ENCODE measurements around the gene MARK3. TPM values are rescaled to one million over a fixed set of nuclear protein-coding genes. Genes with fewer than 3 reads are reported as not detected.
A peak's percentile ranks its signal among the peaks of the same experiment; 100 is the strongest.

The MARK3 gene
- total RNA-seq, 1 donor from 2014 or later: 124 TPM

DNA sequence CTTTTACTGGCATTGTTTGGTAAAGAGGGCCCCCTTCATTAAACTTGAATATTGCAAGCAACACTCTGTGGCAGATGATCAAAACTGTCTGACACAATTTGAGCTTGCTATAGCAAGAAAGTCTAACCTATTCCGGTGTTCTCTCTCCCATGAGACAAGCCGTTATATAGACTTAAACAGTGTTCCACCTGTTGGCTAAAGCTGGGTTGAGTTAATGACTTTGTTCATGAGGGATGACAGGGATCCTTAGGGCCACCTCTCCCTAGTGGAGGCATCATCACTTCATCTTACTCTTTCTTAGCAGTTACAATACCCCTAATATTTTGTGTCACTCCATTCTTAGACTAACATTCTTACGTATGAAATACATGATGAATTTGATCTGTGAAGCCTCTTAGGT is 47.4 kb upstream of the MARK3 start:
- Histone ChIP-seq H3K36me3 (ENCODE audit: insufficient read depth, low read length) (peaks cover 73% of the 10 kb centered on the region), H3K27ac (ENCODE audit: low read depth, low read length) (no peak overlapping the region), H4K20me1 (ENCODE audit: insufficient read depth, low read length) (peaks cover 80% of the 10 kb centered on the region), H3K9me3 (ENCODE audit: insufficient read depth, low read depth, low read length) (no peaks in the 10 kb centered on the region), H2AFZ (ENCODE audit: low read depth, low read length) (no peak overlapping the region), H3K9ac (ENCODE audit: low read length) (no peak overlapping the region), H3K4me2 (ENCODE audit: low read length) (no peak overlapping the region), H3K4me3 (ENCODE audit: insufficient read depth, low read depth, low read length) (no peak overlapping the region), H3K4me1 (ENCODE audit: insufficient read depth, low read length) (peaks cover 12% of the 10 kb centered on the region), H3K27me3 (ENCODE audit: insufficient read depth, low read length) (no peaks in the 10 kb centered on the region), H3K79me2 (ENCODE audit: insufficient read depth, low read length) (peaks cover 63% of the 10 kb centered on the region)
- H3K4me1 Mint-ChIP-seq (ENCODE audit: low read depth, unreplicated experiment): peaks cover 14% of the 10 kb centered on the region
- H3K27me3 Mint-ChIP-seq (ENCODE audit: low read depth, unreplicated experiment): no peaks in the 10 kb centered on the region
- peaks cover 36% of the 10 kb centered on the region for H3K36me3 Mint-ChIP-seq (ENCODE audit: low read depth, unreplicated experiment)
- H3K9me3 Mint-ChIP-seq (ENCODE audit: unreplicated experiment): no peaks in the 10 kb centered on the region
- FAIRE-seq: no peak
- no peak overlapping the region for H3K27ac Mint-ChIP-seq (ENCODE audit: unreplicated experiment)
- peak overlapping the region; percentile 93 for H3K4me3 Mint-ChIP-seq (ENCODE audit: unreplicated experiment)
- TF ChIP-seq, protein P1, sequence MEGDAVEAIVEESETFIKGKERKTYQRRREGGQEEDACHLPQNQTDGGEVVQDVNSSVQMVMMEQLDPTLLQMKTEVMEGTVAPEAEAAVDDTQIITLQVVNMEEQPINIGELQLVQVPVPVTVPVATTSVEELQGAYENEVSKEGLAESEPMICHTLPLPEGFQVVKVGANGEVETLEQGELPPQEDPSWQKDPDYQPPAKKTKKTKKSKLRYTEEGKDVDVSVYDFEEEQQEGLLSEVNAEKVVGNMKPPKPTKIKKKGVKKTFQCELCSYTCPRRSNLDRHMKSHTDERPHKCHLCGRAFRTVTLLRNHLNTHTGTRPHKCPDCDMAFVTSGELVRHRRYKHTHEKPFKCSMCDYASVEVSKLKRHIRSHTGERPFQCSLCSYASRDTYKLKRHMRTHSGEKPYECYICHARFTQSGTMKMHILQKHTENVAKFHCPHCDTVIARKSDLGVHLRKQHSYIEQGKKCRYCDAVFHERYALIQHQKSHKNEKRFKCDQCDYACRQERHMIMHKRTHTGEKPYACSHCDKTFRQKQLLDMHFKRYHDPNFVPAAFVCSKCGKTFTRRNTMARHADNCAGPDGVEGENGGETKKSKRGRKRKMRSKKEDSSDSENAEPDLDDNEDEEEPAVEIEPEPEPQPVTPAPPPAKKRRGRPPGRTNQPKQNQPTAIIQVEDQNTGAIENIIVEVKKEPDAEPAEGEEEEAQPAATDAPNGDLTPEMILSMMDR (IDR thresholded peaks at IDR 0.05; ENCODE audit: insufficient read depth, low read depth, low read length): no peak
- TF ChIP-seq EZH2 (IDR thresholded peaks at IDR 0.05; ENCODE audit: insufficient read depth, low read length): no peak
- no peak for DNase-seq (ENCODE audit: low read depth)

DNA sequence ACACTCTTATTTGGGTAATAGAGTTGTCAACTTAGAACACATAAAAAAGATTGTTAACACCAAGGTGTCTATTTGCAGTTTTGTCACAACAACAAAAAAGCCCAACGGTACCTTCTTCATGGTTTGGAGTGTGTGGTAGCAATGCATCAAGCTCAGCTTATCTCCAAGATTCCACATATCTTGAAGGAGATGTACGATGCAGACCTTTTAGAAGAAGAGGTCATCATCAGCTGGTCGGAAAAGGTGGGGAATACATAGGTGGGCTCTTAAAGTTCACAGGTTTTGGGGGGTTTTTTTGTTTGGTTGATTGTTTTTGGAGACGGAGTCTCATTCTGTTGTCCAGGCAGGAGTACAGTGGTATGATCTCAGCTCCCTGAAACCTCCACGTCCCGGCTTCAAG is 45.7 kb upstream of the MARK3 start:
- H3K27ac ChIP-seq (ENCODE audit: low read depth, low read length): no peak overlapping the region
- no peak overlapping the region for H3K9ac ChIP-seq (ENCODE audit: low read length)
- H3K27me3 Mint-ChIP-seq (ENCODE audit: low read depth, unreplicated experiment): no peaks in the 10 kb centered on the region
- peak overlapping the region; percentile 49 for H3K27ac Mint-ChIP-seq (ENCODE audit: unreplicated experiment)
- no peaks in the 10 kb centered on the region for H3K9me3 ChIP-seq (ENCODE audit: insufficient read depth, low read depth, low read length)
- H3K4me3 Mint-ChIP-seq (ENCODE audit: unreplicated experiment): no peak overlapping the region
- DNase-seq (ENCODE audit: low read depth) (no peak), FAIRE-seq (no peak)
- peaks cover 41% of the 10 kb centered on the region for H3K36me3 Mint-ChIP-seq (ENCODE audit: low read depth, unreplicated experiment)
- H3K79me2 ChIP-seq (ENCODE audit: insufficient read depth, low read length): peaks cover 59% of the 10 kb centered on the region
- TF ChIP-seq, protein P1 (IDR thresholded peaks at IDR 0.05; ENCODE audit: insufficient read depth, low read depth, low read length): no peak
- no peak for TF ChIP-seq EZH2 (IDR thresholded peaks at IDR 0.05; ENCODE audit: insufficient read depth, low read length)
- no peaks in the 10 kb centered on the region for H3K27me3 ChIP-seq (ENCODE audit: insufficient read depth, low read length)
- no peaks in the 10 kb centered on the region for H3K9me3 Mint-ChIP-seq (ENCODE audit: unreplicated experiment)
- peaks cover 91% of the 10 kb centered on the region for H3K36me3 ChIP-seq (ENCODE audit: insufficient read depth, low read length)
- H4K20me1 ChIP-seq (ENCODE audit: insufficient read depth, low read length): peaks cover 97% of the 10 kb centered on the region
- H3K4me1 ChIP-seq (ENCODE audit: insufficient read depth, low read length): peaks cover 12% of the 10 kb centered on the region
- H2AFZ ChIP-seq (ENCODE audit: low read depth, low read length): no peak overlapping the region
- peaks cover 18% of the 10 kb centered on the region for H3K4me1 Mint-ChIP-seq (ENCODE audit: low read depth, unreplicated experiment)
- no peak overlapping the region for H3K4me2 ChIP-seq (ENCODE audit: low read length)
- no peak overlapping the region for H3K4me3 ChIP-seq (ENCODE audit: insufficient read depth, low read depth, low read length)

DNA sequence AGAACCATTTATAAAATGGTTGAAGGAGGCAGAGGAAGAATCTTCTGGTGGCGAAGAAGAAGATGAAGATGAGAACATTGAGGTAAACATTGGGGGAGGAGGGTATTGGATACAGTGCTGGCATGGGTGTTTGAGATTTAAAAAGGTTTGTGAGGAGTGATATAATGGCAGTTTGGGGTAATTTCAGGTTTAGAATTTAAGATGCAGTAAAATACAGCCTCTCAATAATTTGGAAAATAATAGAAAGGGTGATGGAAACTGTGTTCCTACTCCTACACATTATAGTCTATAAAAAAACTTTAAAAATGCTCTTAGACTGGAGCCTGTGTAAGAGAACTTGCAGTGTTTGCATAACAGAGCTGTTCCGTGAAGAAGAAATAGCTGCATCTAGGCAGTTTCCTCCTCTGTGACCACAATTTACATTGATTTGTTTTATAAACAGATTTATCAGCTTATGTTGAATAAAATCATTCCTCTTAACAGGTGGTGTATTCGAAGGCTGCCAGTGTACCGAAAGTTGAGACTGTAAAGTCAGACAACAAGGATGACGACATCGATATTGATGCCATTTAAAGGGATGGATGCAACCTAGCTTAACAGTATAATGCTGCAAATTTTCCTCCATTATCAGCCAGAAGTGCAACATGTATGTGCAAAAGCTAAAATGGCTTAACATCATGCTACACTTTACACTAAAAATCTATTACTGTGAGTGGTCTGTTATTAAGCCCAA is 44.6 kb upstream of the MARK3 start:
- Histone ChIP-seq H3K9ac (ENCODE audit: low read length) (no peak overlapping the region), H3K79me2 (ENCODE audit: insufficient read depth, low read length) (peaks cover 48% of the 10 kb centered on the region), H3K9me3 (ENCODE audit: insufficient read depth, low read depth, low read length) (no peaks in the 10 kb centered on the region), H2AFZ (ENCODE audit: low read depth, low read length) (no peak overlapping the region), H3K4me2 (ENCODE audit: low read length) (no peak overlapping the region), H4K20me1 (ENCODE audit: insufficient read depth, low read length) (peaks cover 96% of the 10 kb centered on the region), H3K4me1 (ENCODE audit: insufficient read depth, low read length) (peaks cover 9% of the 10 kb centered on the region), H3K27me3 (ENCODE audit: insufficient read depth, low read length) (no peaks in the 10 kb centered on the region), H3K27ac (ENCODE audit: low read depth, low read length) (no peak overlapping the region), H3K4me3 (ENCODE audit: insufficient read depth, low read depth, low read length) (no peak overlapping the region), H3K36me3 (ENCODE audit: insufficient read depth, low read length) (peaks cover 93% of the 10 kb centered on the region)
- H3K4me3 Mint-ChIP-seq (ENCODE audit: unreplicated experiment): no peak overlapping the region
- FAIRE-seq (no peak), DNase-seq (ENCODE audit: low read depth) (no peak)
- no peaks in the 10 kb centered on the region for H3K27me3 Mint-ChIP-seq (ENCODE audit: low read depth, unreplicated experiment)
- TF ChIP-seq, protein P1 (IDR thresholded peaks at IDR 0.05; ENCODE audit: insufficient read depth, low read depth, low read length): no peak
- no peak for TF ChIP-seq EZH2 (IDR thresholded peaks at IDR 0.05; ENCODE audit: insufficient read depth, low read length)
- H3K9me3 Mint-ChIP-seq (ENCODE audit: unreplicated experiment): no peaks in the 10 kb centered on the region
- H3K36me3 Mint-ChIP-seq (ENCODE audit: low read depth, unreplicated experiment): peaks cover 38% of the 10 kb centered on the region
- H3K4me1 Mint-ChIP-seq (ENCODE audit: low read depth, unreplicated experiment): peaks cover 18% of the 10 kb centered on the region
- H3K27ac Mint-ChIP-seq (ENCODE audit: unreplicated experiment): no peak overlapping the region
